ENCODE results near the gene MFSD8.

MFSD8 gene

DNA sequence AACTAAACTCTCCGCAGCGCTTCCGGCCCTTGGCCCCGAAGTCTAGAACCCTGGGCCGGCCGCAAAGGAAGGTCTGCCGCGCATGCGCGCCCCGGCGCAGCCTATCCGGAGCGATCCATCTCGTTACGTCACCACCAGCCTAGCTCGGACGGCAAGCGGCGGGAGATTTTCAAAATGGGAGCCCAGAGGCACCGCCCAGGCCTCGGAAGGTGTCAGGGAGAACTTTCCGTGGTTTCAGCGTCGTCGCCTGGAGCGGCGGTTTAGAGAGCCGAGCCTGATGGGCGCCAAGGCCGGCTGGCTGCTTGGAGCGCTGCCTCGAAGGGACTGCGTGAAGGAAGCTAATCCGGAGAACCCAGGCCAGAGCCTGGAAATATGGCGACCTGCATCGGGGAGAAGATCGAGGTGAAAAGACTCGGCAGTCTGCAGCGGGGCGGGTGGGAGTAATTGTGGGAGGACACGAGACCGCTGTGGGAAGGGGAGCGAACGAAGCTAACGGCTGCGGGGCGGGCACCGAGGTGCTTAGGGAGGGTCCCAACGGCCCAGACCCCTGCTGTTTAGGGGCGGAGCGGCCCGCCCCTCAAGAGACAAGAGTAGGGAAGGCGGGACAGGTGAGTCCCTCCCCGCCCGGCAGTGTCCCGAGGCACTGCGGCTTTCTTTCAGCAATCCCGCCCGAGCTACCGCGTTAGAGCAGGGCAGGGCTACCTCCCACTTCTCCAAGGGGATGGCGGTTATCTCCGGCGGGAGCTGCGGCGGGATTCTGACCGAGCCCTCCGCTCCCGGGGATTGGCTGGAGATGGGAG is 84.0 kb downstream of the MFSD8 start, which contains the start of gene PLK4:
PLK4 (plus strand) TSS at position 131 of the 800 bp plus-strand sequence; CDS start at position 373, 242 bp downstream.
- DNase-seq (ENCODE audit: extremely low read depth, low read depth) = peak; percentile 87
- TF ChIP-seq, protein P1, sequence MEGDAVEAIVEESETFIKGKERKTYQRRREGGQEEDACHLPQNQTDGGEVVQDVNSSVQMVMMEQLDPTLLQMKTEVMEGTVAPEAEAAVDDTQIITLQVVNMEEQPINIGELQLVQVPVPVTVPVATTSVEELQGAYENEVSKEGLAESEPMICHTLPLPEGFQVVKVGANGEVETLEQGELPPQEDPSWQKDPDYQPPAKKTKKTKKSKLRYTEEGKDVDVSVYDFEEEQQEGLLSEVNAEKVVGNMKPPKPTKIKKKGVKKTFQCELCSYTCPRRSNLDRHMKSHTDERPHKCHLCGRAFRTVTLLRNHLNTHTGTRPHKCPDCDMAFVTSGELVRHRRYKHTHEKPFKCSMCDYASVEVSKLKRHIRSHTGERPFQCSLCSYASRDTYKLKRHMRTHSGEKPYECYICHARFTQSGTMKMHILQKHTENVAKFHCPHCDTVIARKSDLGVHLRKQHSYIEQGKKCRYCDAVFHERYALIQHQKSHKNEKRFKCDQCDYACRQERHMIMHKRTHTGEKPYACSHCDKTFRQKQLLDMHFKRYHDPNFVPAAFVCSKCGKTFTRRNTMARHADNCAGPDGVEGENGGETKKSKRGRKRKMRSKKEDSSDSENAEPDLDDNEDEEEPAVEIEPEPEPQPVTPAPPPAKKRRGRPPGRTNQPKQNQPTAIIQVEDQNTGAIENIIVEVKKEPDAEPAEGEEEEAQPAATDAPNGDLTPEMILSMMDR (IDR thresholded peaks at IDR 0.05; ENCODE audit: low read depth, low read length, missing control alignments) = no peak
- H3K4me3 ChIP-seq (replicated peaks; ENCODE audit: low read depth, low read length) = peak within 1 kb of the TSS; percentile 74

DNA sequence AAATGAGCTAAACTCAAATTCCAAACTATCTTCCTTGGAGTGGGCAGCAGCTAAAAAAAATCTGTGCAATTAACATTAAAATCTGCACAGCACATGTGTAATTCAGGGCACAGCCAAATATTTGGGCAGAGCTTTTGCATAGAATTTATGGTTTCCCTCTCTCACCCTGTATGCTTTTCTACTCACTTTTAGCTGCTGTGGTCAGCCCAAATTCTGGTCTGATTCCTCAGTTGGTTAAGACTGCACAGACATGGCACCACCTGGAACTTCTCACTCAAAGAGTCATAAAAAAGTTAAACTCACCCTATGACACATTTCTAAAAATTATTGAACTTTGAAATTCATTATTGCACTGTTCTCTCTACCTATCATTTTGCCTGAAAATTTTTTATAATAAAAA is 89.2 kb downstream of the MFSD8 start:
- TF ChIP-seq, protein P1 (IDR thresholded peaks at IDR 0.05; ENCODE audit: low read depth, low read length, missing control alignments) = no peak
- H3K4me3 ChIP-seq (replicated peaks; ENCODE audit: low read depth, low read length) = no peak overlapping the region
- no peak for DNase-seq (ENCODE audit: extremely low read depth, low read depth)

DNA sequence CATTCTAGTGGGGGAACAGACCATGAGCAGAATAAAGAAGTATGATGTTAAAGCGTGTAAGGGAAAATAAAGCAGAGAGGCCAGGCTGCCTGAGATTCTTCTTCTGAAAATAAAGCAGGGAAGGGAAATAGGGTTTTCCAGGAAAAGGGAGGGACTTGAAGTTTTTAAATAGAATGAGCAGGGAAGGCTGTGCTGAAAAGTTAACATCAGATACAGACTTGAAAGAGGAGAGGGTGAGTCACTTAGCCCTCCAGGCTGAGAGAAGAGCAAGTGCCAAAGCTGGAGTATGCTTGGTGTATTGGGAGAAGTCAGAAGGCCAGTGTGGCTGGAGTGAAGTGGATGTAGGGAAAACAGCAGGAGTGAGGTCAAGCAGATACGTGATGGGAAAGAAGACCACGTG is 94.3 kb downstream of the MFSD8 start:
- TF ChIP-seq, protein P1 (IDR thresholded peaks at IDR 0.05; ENCODE audit: low read depth, low read length, missing control alignments) = no peak
- peak; percentile 78 for DNase-seq (ENCODE audit: extremely low read depth, low read depth)
- H3K4me3 ChIP-seq (replicated peaks; ENCODE audit: low read depth, low read length) = no peak overlapping the region

DNA sequence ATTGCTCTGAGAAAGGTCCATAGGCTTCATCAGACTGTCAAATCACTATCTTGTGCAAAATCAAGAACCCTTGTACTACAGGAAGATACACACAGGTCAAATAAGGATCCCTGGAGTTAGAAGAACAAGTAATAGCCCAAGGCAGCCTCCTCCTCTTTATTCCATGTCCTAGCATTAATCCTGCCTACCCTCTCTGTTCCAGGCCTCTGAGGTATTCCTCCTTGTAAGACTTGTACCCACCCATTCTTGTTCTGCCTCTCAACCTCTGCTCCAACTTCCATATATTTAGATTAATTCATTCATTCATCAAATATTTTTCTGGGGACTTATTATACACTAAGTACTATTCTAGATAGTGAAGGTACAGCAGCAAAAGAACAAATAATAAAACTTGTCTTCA is 94.7 kb downstream of the MFSD8 start:
- TF ChIP-seq, protein P1 (IDR thresholded peaks at IDR 0.05; ENCODE audit: low read depth, low read length, missing control alignments) = no peak
- DNase-seq (ENCODE audit: extremely low read depth, low read depth) = no peak

DNA sequence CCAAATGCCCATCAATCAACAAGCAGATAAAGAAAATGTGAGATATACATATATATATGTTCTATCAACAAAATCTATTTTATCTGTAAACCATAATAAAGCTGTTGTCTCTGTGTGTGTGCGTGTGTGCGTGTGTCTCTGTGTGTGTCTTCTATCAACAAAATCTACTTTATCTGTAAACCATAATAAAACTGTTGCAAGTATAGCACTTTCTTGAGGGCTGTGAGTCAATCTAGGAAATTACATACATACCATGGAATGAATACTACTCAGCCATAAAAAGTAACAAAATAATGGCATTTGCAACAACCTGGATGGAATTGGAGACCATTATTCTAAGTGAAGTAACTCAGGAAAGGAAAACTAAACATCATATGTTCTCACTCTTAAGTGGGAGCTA is 96.8 kb downstream of the MFSD8 start:
- TF ChIP-seq, protein P1 (IDR thresholded peaks at IDR 0.05; ENCODE audit: low read depth, low read length, missing control alignments) = no peak
- DNase-seq (ENCODE audit: extremely low read depth, low read depth) = no peak
- no peak overlapping the region for H3K4me3 ChIP-seq (replicated peaks; ENCODE audit: low read depth, low read length)

More for the DNA sequence above, 94.7 kb downstream of the MFSD8 start:
- no peak overlapping the region for H3K4me3 ChIP-seq (replicated peaks; ENCODE audit: low read depth, low read length)

Measured in HFF-Myc (cell line).